Measurements from ENCODE around the gene MIEF1. TPM values are rescaled to one million over a fixed set of nuclear protein-coding genes. Genes with fewer than 3 reads are reported as not detected.
A peak's percentile ranks its signal among the peaks of the same experiment; 100 is the strongest.
"Not testable (repeated sequence)": the region's sequence is repeated elsewhere in the genome, so short reads cannot be mapped to it uniquely, and the experiment has no call there.

The MIEF1 gene
- total RNA-seq, 2 donors from 2014 or later = 16.5 to 16.8 TPM

GRCh38 chr22:39504071-39504470, 2.0 kb downstream of the MIEF1 start:
- intact Hi-C loops (cut with DNase I) = no loop called here
- no peak for DNase-seq (ENCODE audit: low spot score)

- intact Hi-C loops (cut with DNase I) = loop anchor here in 1 of 2 donors (5.0 kb wide), 1 partner anchor 830 kb away; no protein-coding TSS in a partner anchor
- DNase-seq (ENCODE audit: low spot score) = not testable (repeated sequence)
Measured at GRCh38 chr22:39507021-39507420, 4.9 kb downstream of the MIEF1 start.

DNA sequence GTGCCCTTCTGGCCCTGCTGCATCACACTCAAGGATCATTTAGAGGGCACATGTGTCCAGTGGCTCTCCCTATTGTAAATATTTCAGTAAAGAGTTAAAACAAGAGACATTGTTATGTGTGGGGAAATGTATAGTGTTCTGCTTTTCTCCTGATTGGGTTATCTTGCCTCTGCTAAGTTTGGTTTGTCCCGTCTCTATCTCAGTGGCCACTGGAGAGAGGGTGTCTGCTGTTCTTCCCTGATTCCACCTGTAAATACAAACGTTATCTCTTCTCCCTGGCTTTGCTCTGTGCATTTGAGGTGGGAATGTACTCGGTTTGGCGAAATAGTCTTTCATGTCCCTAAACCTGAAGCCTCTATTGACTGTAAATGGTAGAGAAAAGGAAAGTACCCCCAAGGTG, 6.3 kb downstream of the MIEF1 start:
- intact Hi-C loops (cut with DNase I) = loop anchor here in 1 of 2 donors (5.0 kb wide), 1 partner anchor 831 kb away; no protein-coding TSS in a partner anchor
- no peak for DNase-seq (ENCODE audit: low spot score)

GRCh38 chr22:39510529-39511149, 8.5 kb downstream of the MIEF1 start:
- intact Hi-C loops (cut with DNase I) = loop anchor here in 1 of 2 donors (10.0 kb wide), 1 partner anchor 86 kb away; no protein-coding TSS in a partner anchor
- DNase-seq (ENCODE audit: low spot score) = no peak

GRCh38 chr22:39511226-39511625, 9.1 kb downstream of the MIEF1 start:
- intact Hi-C loops (cut with DNase I) = loop anchor here in 1 of 2 donors (10.0 kb wide), 1 partner anchor 86 kb away; no protein-coding TSS in a partner anchor
- DNase-seq (ENCODE audit: low spot score) = no peak

DNA sequence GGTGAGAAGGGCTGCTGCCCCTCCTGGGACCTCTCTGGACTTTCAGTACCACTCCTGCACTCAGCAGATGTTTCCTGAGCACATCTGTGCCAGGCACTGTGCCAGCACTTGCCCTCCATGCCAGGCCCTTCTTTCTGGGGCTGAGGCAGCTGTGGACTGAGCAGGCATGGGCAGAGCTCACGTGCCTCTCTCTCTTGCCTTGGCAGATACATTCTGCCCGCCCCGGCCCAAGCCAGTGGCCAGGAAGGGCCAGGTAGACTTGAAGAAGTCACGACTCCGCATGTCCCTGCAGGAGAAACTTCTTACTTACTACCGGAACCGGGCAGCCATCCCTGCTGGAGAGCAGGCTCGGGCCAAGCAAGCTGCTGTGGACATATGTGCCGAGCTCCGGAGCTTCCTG, 9.9 kb downstream of the MIEF1 start:
- intact Hi-C loops (cut with DNase I) = loop anchor here in 1 of 2 donors (10.0 kb wide), 1 partner anchor 87 kb away; no protein-coding TSS in a partner anchor
- no peak for DNase-seq (ENCODE audit: low spot score)

DNA sequence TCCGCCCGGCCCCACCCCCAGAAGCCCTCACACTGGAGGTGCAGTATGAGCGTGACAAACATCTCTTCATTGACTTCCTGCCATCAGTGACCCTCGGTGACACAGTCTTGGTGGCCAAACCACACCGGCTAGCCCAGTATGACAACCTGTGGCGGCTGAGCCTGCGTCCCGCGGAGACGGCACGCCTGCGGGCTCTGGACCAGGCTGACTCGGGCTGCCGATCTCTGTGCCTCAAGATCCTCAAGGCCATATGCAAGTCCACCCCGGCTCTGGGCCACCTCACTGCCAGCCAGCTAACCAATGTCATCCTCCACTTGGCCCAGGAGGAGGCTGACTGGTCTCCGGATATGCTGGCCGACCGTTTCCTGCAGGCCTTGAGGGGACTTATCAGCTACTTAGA, 11.7 kb downstream of the MIEF1 start:
- no peak for DNase-seq (ENCODE audit: low spot score)
- intact Hi-C loops (cut with DNase I) = loop anchor here in 1 of 2 donors (10.0 kb wide), 1 partner anchor 89 kb away; no protein-coding TSS in a partner anchor

DNA sequence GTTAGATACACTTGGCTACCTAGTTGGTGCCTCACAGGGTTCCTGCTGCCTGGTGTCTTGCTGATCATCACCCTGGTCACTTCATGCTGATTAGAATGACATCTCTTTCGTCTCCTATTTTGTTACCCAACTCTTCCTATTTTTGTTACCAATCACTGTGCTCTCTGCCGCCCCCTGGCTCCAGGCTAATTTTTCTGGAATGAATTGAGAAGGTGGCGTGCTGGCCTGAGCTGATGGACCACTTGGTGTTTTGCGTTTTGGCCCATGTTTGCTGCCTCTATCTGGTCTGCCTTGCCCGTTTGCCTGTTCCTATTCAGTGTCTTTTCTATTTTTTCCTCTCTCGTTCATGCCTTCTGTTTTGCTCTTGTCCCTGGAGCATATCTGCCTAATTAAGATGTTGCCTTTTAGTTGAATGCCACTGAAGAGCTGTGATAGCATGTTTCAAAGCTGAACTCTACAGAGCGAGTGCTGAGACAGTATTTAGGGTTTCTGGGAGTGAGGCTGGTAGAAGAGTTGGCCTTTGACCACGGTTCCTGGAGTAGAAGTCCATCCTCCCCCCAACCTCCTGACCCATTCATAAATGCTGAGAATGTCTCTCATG, 12.4 kb downstream of the MIEF1 start:
- no peak for DNase-seq (ENCODE audit: low spot score)
- intact Hi-C loops (cut with DNase I) = loop anchor here in 1 of 2 donors (10.0 kb wide), 1 partner anchor 90 kb away; no protein-coding TSS in a partner anchor

GRCh38 chr22:39515266-39516050, 13.4 kb downstream of the MIEF1 start:
- intact Hi-C loops (cut with DNase I) = loop anchor here (5.0 to 10.0 kb wide), 2 partner anchors 91 to 113 kb away; no protein-coding TSS in a partner anchor
- DNase-seq (ENCODE audit: low spot score) = no peak

DNA sequence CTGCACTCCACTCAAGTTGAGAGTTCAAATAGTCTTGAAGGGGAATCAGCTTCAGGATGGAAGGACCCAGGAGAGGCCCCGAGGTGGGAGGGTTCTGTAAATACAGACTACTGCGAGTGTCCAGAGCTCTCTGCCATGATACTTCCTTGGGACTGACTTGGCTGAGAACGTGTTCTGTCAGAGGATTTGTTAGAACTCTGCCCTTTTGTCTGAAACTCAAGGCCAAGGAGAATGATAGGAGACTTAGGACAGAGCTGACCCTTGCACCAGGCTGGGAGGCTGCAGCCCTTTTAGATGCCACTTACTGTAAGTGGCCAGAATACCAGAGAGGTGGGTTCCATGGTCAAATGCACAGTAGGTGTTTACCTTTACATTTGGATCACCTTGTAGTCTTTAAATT, 15.4 kb downstream of the MIEF1 start:
- DNase-seq (ENCODE audit: low spot score) = no peak
- intact Hi-C loops (cut with DNase I) = loop anchor here (5.0 to 10.0 kb wide), 2 partner anchors 93 to 115 kb away; no protein-coding TSS in a partner anchor

- intact Hi-C loops (cut with DNase I) = loop anchor here (5.0 to 10.0 kb wide), 2 partner anchors 93 to 116 kb away; no protein-coding TSS in a partner anchor
- no peak for DNase-seq (ENCODE audit: low spot score)
Measured at GRCh38 chr22:39518144-39518786, 16.2 kb downstream of the MIEF1 start.

- DNase-seq (ENCODE audit: low spot score) = no peak
- intact Hi-C loops (cut with DNase I) = loop anchor here (5.0 to 10.0 kb wide), 2 partner anchors 94 to 117 kb away; no protein-coding TSS in a partner anchor
Measured at GRCh38 chr22:39518996-39519680, 17.0 kb downstream of the MIEF1 start.

DNA sequence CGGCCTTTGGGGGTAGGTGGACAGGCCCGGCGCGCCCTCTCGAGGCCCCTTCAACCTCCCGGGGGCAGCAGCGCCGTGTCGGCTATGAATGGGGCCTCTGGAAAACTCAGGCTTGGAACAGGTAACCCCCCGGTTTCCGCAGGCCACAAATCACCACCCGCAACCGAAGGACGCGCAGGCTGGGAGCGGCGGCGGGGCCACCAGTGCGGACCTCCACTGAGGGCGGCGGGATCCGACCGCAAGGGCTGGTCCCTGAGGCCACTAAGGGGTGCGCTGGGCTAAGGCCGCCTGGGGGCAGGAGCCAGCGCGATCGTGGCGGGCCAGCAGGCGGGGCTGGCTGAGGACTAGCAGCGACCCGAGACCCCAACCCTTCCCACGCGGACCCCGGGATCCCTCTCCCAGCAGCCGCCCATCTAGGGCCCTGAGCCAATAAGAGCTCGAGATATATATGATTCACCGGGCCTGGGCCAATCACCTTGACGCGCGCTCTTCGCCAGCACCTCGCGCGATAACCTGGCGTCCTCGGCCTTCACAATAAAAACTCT, 17.7 kb downstream of the MIEF1 start:
- intact Hi-C loops (cut with DNase I) = loop anchor here (5.0 to 10.0 kb wide), 2 partner anchors 95 to 117 kb away; no protein-coding TSS in a partner anchor
- peak; percentile 99 for DNase-seq (ENCODE audit: low spot score)

GRCh38 chr22:39520226-39521105, 18.4 kb downstream of the MIEF1 start, which contains the start of gene ATF4:
Gene ATF4 (plus strand): TSS chr22:39520562. CDS start chr22:39521446, 884 bp downstream.
- intact Hi-C loops (cut with DNase I) = no loop called here
- DNase-seq (ENCODE audit: low spot score) = peak; percentile 98

GRCh38 chr22:39521106-39521885, 19.2 kb downstream of the MIEF1 start:
- DNase-seq (ENCODE audit: low spot score) = not testable (repeated sequence)

GRCh38 chr22:39522091-39522490, 20.0 kb downstream of the MIEF1 start:
- DNase-seq (ENCODE audit: low spot score); intact Hi-C loops (cut with DNase I): not testable (repeated sequence)

More at GRCh38 chr22:39521106-39521885, 19.2 kb downstream of the MIEF1 start:
- intact Hi-C loops (cut with DNase I) = not testable (repeated sequence)
